CD14-positive monocyte (primary cell): ENCODE measurements around the gene AGK. TPM values are rescaled to one million over a fixed set of nuclear protein-coding genes. Genes with fewer than 3 reads are reported as not detected.

ENCODE experiments used
- DNase-seq, 3 donors: peaks; one replicate each; pipeline ENCODE4 v3.0.0-alpha.2; 2011 to 2022
- H2AFZ ChIP-seq: 2 replicates; pipeline ENCODE4 v1.6.0; 2012; ENCODE audit warnings: mild to moderate bottlenecking, low read depth, low read length, inconsistent platforms; ENCODE audit not compliant: insufficient read depth, poor library complexity, severe bottlenecking
- H3K27ac ChIP-seq, 2 donors: 1 replicate in 1 of 2; 2 replicates in 1 of 2; pipeline ENCODE4 v1.5.1; 2012 to 2013; ENCODE audit warnings: low read length in 2 of 2, control low read depth in 1 of 2, inconsistent platforms in 1 of 2, low read depth in 1 of 2, mild to moderate bottlenecking in 1 of 2
- H3K27me3 ChIP-seq, 2 donors: one replicate each; pipeline versions ENCODE4 v1.6.0 to v1.6.1; 2011 to 2013; ENCODE audit warnings: low read length in 2 of 2; ENCODE audit not compliant: control insufficient read depth in 2 of 2, insufficient read depth in 2 of 2
- H3K36me3 ChIP-seq, 2 donors: replicated peaks in 1 of 2; 1 replicate in 1 of 2; 2 replicates in 1 of 2; pipeline versions ENCODE4 v1.5.1 to v1.6.1; 2012 to 2013; ENCODE audit warnings: low read length in 2 of 2, control low read depth in 1 of 2, inconsistent platforms in 1 of 2, mild to moderate bottlenecking in 1 of 2; ENCODE audit not compliant: insufficient read depth in 2 of 2, control insufficient read depth in 1 of 2
- H3K4me1 ChIP-seq, 2 donors: 1 replicate in 1 of 2; 2 replicates in 1 of 2; pipeline versions ENCODE4 v1.5.1 to v1.6.1; 2012 to 2013; ENCODE audit warnings: low read length in 2 of 2, control low read depth in 1 of 2, inconsistent platforms in 1 of 2, mild to moderate bottlenecking in 1 of 2, moderate library complexity in 1 of 2; ENCODE audit not compliant: insufficient read depth in 2 of 2, control insufficient read depth in 1 of 2
- H3K4me2 ChIP-seq: replicated peaks from 2 replicates; pipeline ENCODE3; 2012; ENCODE audit warnings: low read length, moderate library complexity, mild to moderate bottlenecking; ENCODE audit not compliant: poor library complexity, severe bottlenecking; ENCODE audit errors: extremely low read depth
- H3K4me3 ChIP-seq, 3 experiments: fragments of 200-600 bp in 1 of 3; sonication (generic) in 1 of 3; replicated peaks in 1 of 3; 1 replicate in 2 of 3; 2 replicates in 1 of 3; pipeline ENCODE4 v1.5.1; 2011 to 2013; ENCODE audit warnings: low read length in 3 of 3, mild to moderate bottlenecking in 3 of 3, control low read depth in 2 of 3, low read depth in 2 of 3, inconsistent platforms in 1 of 3, moderate library complexity in 1 of 3
- H3K79me2 ChIP-seq: 2 replicates; pipeline ENCODE4 v1.6.0; 2012; ENCODE audit warnings: mild to moderate bottlenecking, control low read depth, inconsistent platforms, low read length, moderate library complexity; ENCODE audit not compliant: insufficient read depth
- H3K9ac ChIP-seq: 2 replicates; pipeline ENCODE4 v1.6.0; 2017; ENCODE audit warnings: low read length, mild to moderate bottlenecking; ENCODE audit not compliant: insufficient read depth, poor library complexity, severe bottlenecking
- H3K9me3 ChIP-seq, 2 donors: replicated peaks in 1 of 2; 1 replicate in 1 of 2; 2 replicates in 1 of 2; pipeline versions ENCODE4 v1.5.1 to v1.6.1; 2012 to 2013; ENCODE audit warnings: low read length in 2 of 2, control low read depth in 1 of 2; ENCODE audit not compliant: control insufficient read depth in 1 of 2, insufficient read depth in 1 of 2
- H4K20me1 ChIP-seq: 2 replicates; pipeline ENCODE4 v1.6.0; 2012; ENCODE audit warnings: mild to moderate bottlenecking, low read length, control low read depth, moderate library complexity; ENCODE audit not compliant: insufficient read depth
- H3K27ac Mint-ChIP-seq, 7 donors: one replicate each; pipeline ENCODE4 v1.8.0; 2020; ENCODE audit warnings: mild to moderate bottlenecking in 7 of 7, mixed read lengths in 7 of 7, moderate library complexity in 6 of 7, inconsistent platforms in 2 of 7
- H3K27me3 Mint-ChIP-seq, 3 donors: one replicate each; pipeline ENCODE4 v1.8.0; 2021 to 2022; ENCODE audit warnings: low read depth in 3 of 3, mild to moderate bottlenecking in 3 of 3, mixed read lengths in 3 of 3, moderate library complexity in 3 of 3, inconsistent platforms in 1 of 3
- H3K36me3 Mint-ChIP-seq, 2 donors: one replicate each; pipeline ENCODE4 v1.8.0; 2020; ENCODE audit warnings: mixed read lengths in 2 of 2, inconsistent platforms in 1 of 2, mild to moderate bottlenecking in 1 of 2
- H3K4me1 Mint-ChIP-seq: one replicate; pipeline ENCODE4 v1.8.0; 2020; ENCODE audit warnings: mild to moderate bottlenecking, mixed read lengths
- H3K4me3 Mint-ChIP-seq, 2 donors: one replicate each; pipeline ENCODE4 v1.8.0; 2020; ENCODE audit warnings: mild to moderate bottlenecking in 2 of 2, mixed read lengths in 2 of 2, moderate library complexity in 1 of 2
- H3K9me3 Mint-ChIP-seq, 7 donors: one replicate each; pipeline ENCODE4 v1.8.0; 2020 to 2022; ENCODE audit warnings: mixed read lengths in 7 of 7, mild to moderate bottlenecking in 6 of 7, moderate library complexity in 6 of 7, inconsistent platforms in 2 of 7
- CTCF ChIP-seq: fragments of 200-600 bp; IDR thresholded peaks from one replicate; pipeline ENCODE4 v1.8.0; 2022; ENCODE audit warnings: antibody characterized with exemption, mild to moderate bottlenecking
- WGBS: methylation state at CpG from one replicate; pipeline ENCODE4 v1.1.5; 2013; ENCODE audit warnings: missing lambda C conversion rate; ENCODE audit not compliant: insufficient coverage; 5-methylcytosine and 5-hydroxymethylcytosine counted together
- intact Hi-C, 2 donors: fragments of 100-400 bp; cut with micrococcal nuclease; formaldehyde crosslinking; loops; one replicate each; pipeline versions ENCODE4 v1.15.0 to v1.15.1; 2023
- polyA plus RNA-seq, 3 donors: library from polyadenylated mRNA; depleted of rRNA in 1 of 3; unstranded in 2 of 3; stranded (reverse) in 1 of 3; fragments of 300-500 nt in 2 of 3; fragments of >200 nt in 1 of 3; fragmentation: Illumina TruSeq in 2 of 3; gene quantifications; 1 replicate in 2 of 3; 2 replicates in 1 of 3; pipeline ENCODE4 v1.2.3, GENCODE V29; 2012 to 2021

The AGK gene
- polyA plus RNA-seq, 3 donors: 10.0 to 11.0 (median 11.0) TPM

- Mint-ChIP-seq H3K4me1 (peaks cover 2% of the 10 kb centered on the region), H3K27me3 (no peaks in the 10 kb centered on the region), H3K36me3 (peaks cover 26 to 34% of the 10 kb centered on the region in 2 donors), H3K4me3 (no peak overlapping the region), H3K9me3 (peaks cover 1 to 15% (median 8%) of the 10 kb centered on the region in 7 donors), H3K27ac (no peak overlapping the region)
- H3K27me3 ChIP-seq: no peaks in the 10 kb centered on the region
- H3K4me1 ChIP-seq: no peaks in the 10 kb centered on the region
- no peak for TF ChIP-seq CTCF
- H3K4me3 ChIP-seq: no peak overlapping the region
- no peak overlapping the region for H3K27ac ChIP-seq
- no peaks in the 10 kb centered on the region for H4K20me1 ChIP-seq
- no peak overlapping the region for H2AFZ ChIP-seq
- no peak overlapping the region for H3K4me2 ChIP-seq
- H3K9me3 ChIP-seq: peaks cover 0 to 4% of the 10 kb centered on the region in 2 donors
- WGBS: 100% methylated on average over 4 of the region's 4 CpGs
- intact Hi-C loops: no loop called here
- no peaks in the 10 kb centered on the region for H3K79me2 ChIP-seq
- no peak for DNase-seq
- H3K36me3 ChIP-seq: peaks cover 0 to 1% of the 10 kb centered on the region in 2 donors
- no peak overlapping the region for H3K9ac ChIP-seq
Observed at GRCh38 chr7:141587304-141587703, 36.1 kb downstream of the AGK start.

- TF ChIP-seq CTCF: no peak
- H3K4me1 ChIP-seq: no peaks in the 10 kb centered on the region
- no peak overlapping the region for H3K27ac ChIP-seq
- DNase-seq: no peak
- Mint-ChIP-seq H3K9me3 (peaks cover 0 to 3% (median 2%) of the 10 kb centered on the region in 7 donors), H3K4me1 (peaks cover 2% of the 10 kb centered on the region), H3K27me3 (no peaks in the 10 kb centered on the region), H3K27ac (no peak overlapping the region), H3K36me3 (peaks cover 28 to 40% of the 10 kb centered on the region in 2 donors), H3K4me3 (no peak overlapping the region)
- intact Hi-C loops: no loop called here
- no peak overlapping the region for H3K4me3 ChIP-seq
- no peaks in the 10 kb centered on the region for H3K9me3 ChIP-seq
- no peaks in the 10 kb centered on the region for H4K20me1 ChIP-seq
- H3K79me2 ChIP-seq: no peaks in the 10 kb centered on the region
- WGBS: 82% methylated on average over 2 of the region's 4 CpGs
- H3K27me3 ChIP-seq: no peaks in the 10 kb centered on the region
- no peak overlapping the region for H3K4me2 ChIP-seq
- H3K36me3 ChIP-seq: peaks cover 3 to 14% of the 10 kb centered on the region in 2 donors
- H3K9ac ChIP-seq: no peak overlapping the region
- H2AFZ ChIP-seq: no peak overlapping the region
Observed at GRCh38 chr7:141588912-141589311, 37.7 kb downstream of the AGK start.
